ENCODE results near the gene BRCC3.

Gene BRCC3

GRCh38 chrX:155056877-155057792 is 14.2 kb upstream of the BRCC3 start:
- peak in 1 of 3 donors; percentile 20 for DNase-seq (ENCODE audit: low read depth in 3 of 3)

- no peak for DNase-seq (ENCODE audit: low read depth in 3 of 3)
Measured at GRCh38 chrX:155061760-155062159, 9.5 kb upstream of the BRCC3 start.

GRCh38 chrX:155065035-155065734 is 6.1 kb upstream of the BRCC3 start:
- DNase-seq (ENCODE audit: low read depth in 3 of 3), result no peak

GRCh38 chrX:155068165-155068564 is 3.1 kb upstream of the BRCC3 start:
- DNase-seq (ENCODE audit: low read depth in 3 of 3), result no peak

GRCh38 chrX:155069414-155069813 is 1.9 kb upstream of the BRCC3 start:
- DNase-seq (ENCODE audit: low read depth in 3 of 3), result no peak

- DNase-seq (ENCODE audit: low read depth in 3 of 3), result no peak
Measured at GRCh38 chrX:155070038-155070437, 1.3 kb upstream of the BRCC3 start.

GRCh38 chrX:155070663-155070974 is 689 bp upstream of the BRCC3 start:
- DNase-seq (ENCODE audit: low read depth in 3 of 3), result no peak

- DNase-seq (ENCODE audit: low read depth in 3 of 3), result no peak
Measured at GRCh38 chrX:155071694-155072280, 479 bp downstream of the BRCC3 start.

GRCh38 chrX:155086202-155086840 is 15.0 kb downstream of the BRCC3 start:
- DNase-seq (ENCODE audit: low read depth in 3 of 3), result peak in 2 of 3 donors; percentile 8 to 21

- no peak for DNase-seq (ENCODE audit: low read depth in 3 of 3)
Measured at GRCh38 chrX:155086961-155087735, 15.8 kb downstream of the BRCC3 start.

GRCh38 chrX:155094468-155095061 is 23.3 kb downstream of the BRCC3 start:
- no peak for DNase-seq (ENCODE audit: low read depth in 3 of 3)

GRCh38 chrX:155105919-155106318 is 34.6 kb downstream of the BRCC3 start:
- DNase-seq (ENCODE audit: low read depth in 3 of 3), result no peak

- DNase-seq (ENCODE audit: low read depth in 3 of 3), result no peak
Measured at GRCh38 chrX:155108427-155108826, 37.1 kb downstream of the BRCC3 start.

GRCh38 chrX:155112171-155112570 is 40.9 kb downstream of the BRCC3 start:
- DNase-seq (ENCODE audit: low read depth in 3 of 3), result no peak

GRCh38 chrX:155113097-155113496 is 41.8 kb downstream of the BRCC3 start:
- DNase-seq (ENCODE audit: low read depth in 3 of 3), result no peak

- no peak for DNase-seq (ENCODE audit: low read depth in 3 of 3)
Measured at GRCh38 chrX:155115174-155115819, 44.0 kb downstream of the BRCC3 start.

- DNase-seq (ENCODE audit: low read depth in 3 of 3), result no peak
Measured at GRCh38 chrX:155127465-155127864, 56.2 kb downstream of the BRCC3 start.

- DNase-seq (ENCODE audit: low read depth in 3 of 3), result no peak
Measured at GRCh38 chrX:155127940-155128339, 56.6 kb downstream of the BRCC3 start.

GRCh38 chrX:155132110-155132509 is 60.8 kb downstream of the BRCC3 start:
- no peak for DNase-seq (ENCODE audit: low read depth in 3 of 3)

- DNase-seq (ENCODE audit: low read depth in 3 of 3), result no peak
Measured at GRCh38 chrX:155134255-155134654, 62.9 kb downstream of the BRCC3 start.
